ENCODE data around the gene PTER. TPM values are rescaled to one million over a fixed set of nuclear protein-coding genes. Genes with fewer than 3 reads are reported as not detected.

The PTER gene
- total and polyA plus RNA-seq, 2 of the 4 experiments (the other 2 are of a cell fraction), result 1.9 to 5.0 TPM

DNA sequence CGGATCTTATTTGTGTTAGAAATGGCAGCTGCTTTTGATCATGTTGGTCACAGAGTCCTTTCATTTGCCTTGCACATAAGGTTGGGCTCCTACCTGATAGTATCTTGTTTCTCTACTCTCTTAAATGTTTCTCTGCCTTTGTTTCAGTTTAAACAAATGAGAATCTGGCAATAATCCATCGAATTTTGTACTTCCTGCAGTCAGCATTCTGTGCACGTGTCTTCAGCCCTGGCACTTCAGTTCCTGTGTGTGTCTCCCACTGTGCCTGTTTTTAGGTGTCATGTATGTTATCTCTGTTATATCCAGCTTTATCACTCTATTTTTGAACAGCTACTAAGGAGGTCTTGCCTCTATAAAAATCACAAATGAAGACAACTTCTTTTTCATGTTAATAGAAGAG lies 28.4 kb upstream of the PTER start:
- dilution Hi-C loops (cut with HindIII; ENCODE audit: low sequenced_read_pairs, unreplicated experiment), result no loop called here
- POLR2A ChIA-PET (ENCODE audit: unreplicated experiment), result no interaction called here
- Histone ChIP-seq H3K4me1 (ENCODE audit: control insufficient read depth, insufficient read depth, low read length) (no peaks in the 10 kb centered on the region), H3K9me1 (ENCODE audit: insufficient read depth, low read length) (no peaks in the 10 kb centered on the region), H3K36me3 (ENCODE audit: control insufficient read depth, insufficient read depth, low read length) (no peaks in the 10 kb centered on the region), H2AK9ac (replicated peaks; ENCODE audit: low read depth, low read length, poor library complexity) (no peak overlapping the region), H3K14ac (replicated peaks; ENCODE audit: low read depth, low read length) (no peak overlapping the region), H2BK20ac (ENCODE audit: low read depth, low read length) (no peak overlapping the region), H2BK5ac (ENCODE audit: low read depth, low read length, poor library complexity, severe bottlenecking) (no peak overlapping the region), H4K91ac (ENCODE audit: insufficient read depth, low read depth, low read length) (no peak overlapping the region), H3K9me3 (ENCODE audit: control insufficient read depth, insufficient read depth, low read length) (no peaks in the 10 kb centered on the region), H3K4me3 (ENCODE audit: insufficient read depth, low read depth, low read length) (no peak overlapping the region), H3K9ac (ENCODE audit: low read depth, low read length) (no peak overlapping the region), H3K27me3 (ENCODE audit: control insufficient read depth, insufficient read depth, low read length) (no peaks in the 10 kb centered on the region; the same call in 1 of the 2 replicates), H3K4me2 (ENCODE audit: low read depth, low read length) (no peak overlapping the region), H3K56ac (ENCODE audit: extremely low read depth, insufficient read depth, low read length) (no peak overlapping the region), H3K27ac (ENCODE audit: insufficient read depth, low read length) (no peak overlapping the region), H2BK120ac (ENCODE audit: low read depth, low read length) (no peak overlapping the region), H2AFZ (replicated peaks; ENCODE audit: low read length, poor library complexity) (no peak overlapping the region), H2BK15ac (ENCODE audit: low read depth, low read length) (no peak overlapping the region), H3K23ac (ENCODE audit: low read depth, low read length) (no peak overlapping the region), H3K4ac (ENCODE audit: low read depth, low read length) (no peak overlapping the region), H4K20me1 (ENCODE audit: insufficient read depth, low read length) (no peaks in the 10 kb centered on the region), H3K79me1 (ENCODE audit: low read depth in 1 of 2, low read length in 2 of 2) (no peaks in the 10 kb centered on the region), H4K5ac (ENCODE audit: low read depth, low read length) (no peak overlapping the region), H3K18ac (ENCODE audit: low read depth, low read length) (no peak overlapping the region), H4K8ac (ENCODE audit: low read depth in 2 of 2, low read length in 2 of 2) (no peak overlapping the region), H2AK5ac (ENCODE audit: low read depth, low read length) (no peak overlapping the region)
- intact Hi-C loops (cut with micrococcal nuclease), result no loop called here
- WGBS, 2 experiments (ENCODE audit: extremely low coverage in 2 of 2, insufficient read length in 1 of 2), result no CpG with 5 or more reads among the region's 3 CpGs
- in situ Hi-C loops (cut with MboI; ENCODE audit: low sequenced_read_pairs), result no loop called here
- no TSS peak for BruUV-seq (replicated peaks)
- CTCF ChIA-PET, result no interaction called here
- DNase-seq (no peak), ATAC-seq (ENCODE audit: low read depth) (no peak)
- TF ChIP-seq MAZ (IDR thresholded peaks at IDR 0.05; ENCODE audit: borderline replicate concordance, low read depth, low read length) (no peak), NFE2L2 (IDR thresholded peaks at IDR 0.05; ENCODE audit: low read depth, low read length) (no peak), RCOR1 (IDR thresholded peaks at IDR 0.05; ENCODE audit: insufficient replicate concordance, low read length) (no peak), MXI1 (IDR thresholded peaks at IDR 0.05; ENCODE audit: borderline replicate concordance, low read depth, low read length) (no peak), RAD21 (IDR thresholded peaks at IDR 0.05; ENCODE audit: low read length) (no peak), MAFK (IDR thresholded peaks at IDR 0.05; ENCODE audit: low read depth, low read length) (no peak), POLR2A (IDR thresholded peaks at IDR 0.05; ENCODE audit: low read depth, low read length) (no peak), BHLHE40 (IDR thresholded peaks at IDR 0.05; ENCODE audit: low read depth, low read length) (no peak), CHD1 (IDR thresholded peaks at IDR 0.05; ENCODE audit: low read depth, low read length) (no peak), FOS (IDR thresholded peaks at IDR 0.05; ENCODE audit: low read depth, low read length) (no peak), RFX5 (IDR thresholded peaks at IDR 0.05; ENCODE audit: low read depth, low read length) (no peak), SMC3 (IDR thresholded peaks at IDR 0.05; ENCODE audit: low read depth, low read length) (no peak), CEBPB (IDR thresholded peaks at IDR 0.05; ENCODE audit: low read depth, low read length) (no peak)
- TF ChIP-seq, protein P1, sequence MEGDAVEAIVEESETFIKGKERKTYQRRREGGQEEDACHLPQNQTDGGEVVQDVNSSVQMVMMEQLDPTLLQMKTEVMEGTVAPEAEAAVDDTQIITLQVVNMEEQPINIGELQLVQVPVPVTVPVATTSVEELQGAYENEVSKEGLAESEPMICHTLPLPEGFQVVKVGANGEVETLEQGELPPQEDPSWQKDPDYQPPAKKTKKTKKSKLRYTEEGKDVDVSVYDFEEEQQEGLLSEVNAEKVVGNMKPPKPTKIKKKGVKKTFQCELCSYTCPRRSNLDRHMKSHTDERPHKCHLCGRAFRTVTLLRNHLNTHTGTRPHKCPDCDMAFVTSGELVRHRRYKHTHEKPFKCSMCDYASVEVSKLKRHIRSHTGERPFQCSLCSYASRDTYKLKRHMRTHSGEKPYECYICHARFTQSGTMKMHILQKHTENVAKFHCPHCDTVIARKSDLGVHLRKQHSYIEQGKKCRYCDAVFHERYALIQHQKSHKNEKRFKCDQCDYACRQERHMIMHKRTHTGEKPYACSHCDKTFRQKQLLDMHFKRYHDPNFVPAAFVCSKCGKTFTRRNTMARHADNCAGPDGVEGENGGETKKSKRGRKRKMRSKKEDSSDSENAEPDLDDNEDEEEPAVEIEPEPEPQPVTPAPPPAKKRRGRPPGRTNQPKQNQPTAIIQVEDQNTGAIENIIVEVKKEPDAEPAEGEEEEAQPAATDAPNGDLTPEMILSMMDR (conservative IDR thresholded peaks at IDR 0.05; ENCODE audit: low read depth, low read length), result no peak
- TF ChIP-seq, protein P2, sequence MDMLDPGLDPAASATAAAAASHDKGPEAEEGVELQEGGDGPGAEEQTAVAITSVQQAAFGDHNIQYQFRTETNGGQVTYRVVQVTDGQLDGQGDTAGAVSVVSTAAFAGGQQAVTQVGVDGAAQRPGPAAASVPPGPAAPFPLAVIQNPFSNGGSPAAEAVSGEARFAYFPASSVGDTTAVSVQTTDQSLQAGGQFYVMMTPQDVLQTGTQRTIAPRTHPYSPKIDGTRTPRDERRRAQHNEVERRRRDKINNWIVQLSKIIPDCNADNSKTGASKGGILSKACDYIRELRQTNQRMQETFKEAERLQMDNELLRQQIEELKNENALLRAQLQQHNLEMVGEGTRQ (IDR thresholded peaks at IDR 0.05; ENCODE audit: low read depth, low read length), result no peak
- TF ChIP-seq, protein P3, sequence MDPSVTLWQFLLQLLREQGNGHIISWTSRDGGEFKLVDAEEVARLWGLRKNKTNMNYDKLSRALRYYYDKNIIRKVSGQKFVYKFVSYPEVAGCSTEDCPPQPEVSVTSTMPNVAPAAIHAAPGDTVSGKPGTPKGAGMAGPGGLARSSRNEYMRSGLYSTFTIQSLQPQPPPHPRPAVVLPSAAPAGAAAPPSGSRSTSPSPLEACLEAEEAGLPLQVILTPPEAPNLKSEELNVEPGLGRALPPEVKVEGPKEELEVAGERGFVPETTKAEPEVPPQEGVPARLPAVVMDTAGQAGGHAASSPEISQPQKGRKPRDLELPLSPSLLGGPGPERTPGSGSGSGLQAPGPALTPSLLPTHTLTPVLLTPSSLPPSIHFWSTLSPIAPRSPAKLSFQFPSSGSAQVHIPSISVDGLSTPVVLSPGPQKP (IDR thresholded peaks at IDR 0.05; ENCODE audit: borderline replicate concordance, low read depth, low read length), result no peak
